LNCaP clone FGC (cell line): Measurements from ENCODE around the gene MDM1.

Source experiments
- DNase-seq: peaks from one replicate; pipeline ENCODE4 v3.0.0-alpha.2; 2011; ENCODE audit warnings: low read depth
- H3K4me3 ChIP-seq: 2 replicates; pipeline ENCODE4 v1.5.1; 2011; ENCODE audit warnings: mild to moderate bottlenecking, low read depth, low read length, control low read depth
- CTCF ChIP-seq: IDR thresholded peaks from 2 replicates; pipeline ENCODE4 v1.5.1; 2012; ENCODE audit warnings: mild to moderate bottlenecking; ENCODE audit not compliant: control insufficient read depth, insufficient read depth; ENCODE audit errors: extremely low read depth

The MDM1 gene

GRCh38 chr12:68310370-68310769 is 21.8 kb downstream of the MDM1 start:
- DNase-seq: no peak
- TF ChIP-seq CTCF: no peak
- H3K4me3 ChIP-seq: no peak overlapping the region

GRCh38 chr12:68306564-68306963 is 25.6 kb downstream of the MDM1 start:
- no peak overlapping the region for H3K4me3 ChIP-seq
- TF ChIP-seq CTCF: no peak
- no peak for DNase-seq

GRCh38 chr12:68305278-68305677 is 26.9 kb downstream of the MDM1 start:
- no peak for TF ChIP-seq CTCF
- no peak overlapping the region for H3K4me3 ChIP-seq
- no peak for DNase-seq

GRCh38 chr12:68304626-68305025 is 27.5 kb downstream of the MDM1 start:
- DNase-seq: no peak

GRCh38 chr12:68303850-68304249 is 28.3 kb downstream of the MDM1 start:
- no peak for TF ChIP-seq CTCF
- H3K4me3 ChIP-seq: no peak overlapping the region
- no peak for DNase-seq

More at GRCh38 chr12:68304626-68305025, 27.5 kb downstream of the MDM1 start:
- no peak for TF ChIP-seq CTCF
- no peak overlapping the region for H3K4me3 ChIP-seq

- no peak for DNase-seq
- no peak for TF ChIP-seq CTCF
- no peak overlapping the region for H3K4me3 ChIP-seq
These were observed 34.2 kb downstream of the MDM1 start for GRCh38 chr12:68297929-68298328.

- no peak for DNase-seq
- no peak overlapping the region for H3K4me3 ChIP-seq
- TF ChIP-seq CTCF: no peak
These were observed 37.9 kb downstream of the MDM1 start for GRCh38 chr12:68294251-68294650.
